D721Med (cell line): Measurements from ENCODE around the gene P4HTM.
A peak's percentile ranks its signal among the peaks of the same experiment; 100 is the strongest.

ENCODE experiments used
- DNase-seq: peaks from one replicate; pipeline ENCODE4 v3.0.0; 2011; ENCODE audit warnings: low spot score; ENCODE audit not compliant: insufficient read length
- FAIRE-seq: peaks from 2 replicates; lab custom pipeline; 2011; peaks lifted over from hg19 to GRCh38; lab: Jason Lieb, UNC
- CTCF ChIP-seq: IDR thresholded peaks from 2 replicates; pipeline ENCODE4 v1.5.1; 2012; ENCODE audit warnings: mild to moderate bottlenecking, control low read depth; ENCODE audit not compliant: insufficient read depth; ENCODE audit errors: missing control alignments

The P4HTM gene

GRCh38 chr3:48989796-48990635 lies at the start of gene P4HTM:
Gene P4HTM (plus strand): TSS chr3:48990241. CDS start chr3:48990257, 16 bp downstream.
- TF ChIP-seq CTCF, result no peak
- FAIRE-seq (no peak), DNase-seq (peak; percentile 31)

- DNase-seq (no peak), FAIRE-seq (no peak)
- TF ChIP-seq CTCF, result no peak
Observed at GRCh38 chr3:48945432-48945831, 44.6 kb upstream of the P4HTM start.

- no peak for DNase-seq
- FAIRE-seq, result no peak
- no peak for TF ChIP-seq CTCF
Observed at GRCh38 chr3:48945891-48946549, 44.0 kb upstream of the P4HTM start.

- no peak for DNase-seq
- no peak for FAIRE-seq
- TF ChIP-seq CTCF, result no peak
Observed at GRCh38 chr3:48949376-48949717, 40.7 kb upstream of the P4HTM start.

GRCh38 chr3:48950051-48950450 lies 40.0 kb upstream of the P4HTM start:
- no peak for FAIRE-seq
- no peak for DNase-seq
- TF ChIP-seq CTCF, result no peak

GRCh38 chr3:48951764-48952163 lies 38.3 kb upstream of the P4HTM start:
- DNase-seq (no peak), FAIRE-seq (no peak)
- no peak for TF ChIP-seq CTCF
